ENCODE results near the gene MOCS3.

MOCS3 gene

GRCh38 chr20:50948132-50948785, 10.4 kb upstream of the MOCS3 start:
- DNase-seq (ENCODE audit: extremely low spot score) = no peak
- no peak for TF ChIP-seq CTCF (IDR thresholded peaks at IDR 0.05; ENCODE audit: control extremely low read depth, extremely low read depth, low read depth, missing control alignments)
- ChIA-PET CTCF (interaction anchor here (1.3 to 4.3 kb wide), 3 partner anchors 14 to 153 kb away, joined by 4 to 13 read pairs (median 11); partner anchors contain the start of gene BCAS4), POLR2A (interaction anchor here (1.3 kb wide), 1 partner anchor 10 kb away, joined by 4 read pairs; the partner anchor contains the start of genes DPM1 and MOCS3)

DNA sequence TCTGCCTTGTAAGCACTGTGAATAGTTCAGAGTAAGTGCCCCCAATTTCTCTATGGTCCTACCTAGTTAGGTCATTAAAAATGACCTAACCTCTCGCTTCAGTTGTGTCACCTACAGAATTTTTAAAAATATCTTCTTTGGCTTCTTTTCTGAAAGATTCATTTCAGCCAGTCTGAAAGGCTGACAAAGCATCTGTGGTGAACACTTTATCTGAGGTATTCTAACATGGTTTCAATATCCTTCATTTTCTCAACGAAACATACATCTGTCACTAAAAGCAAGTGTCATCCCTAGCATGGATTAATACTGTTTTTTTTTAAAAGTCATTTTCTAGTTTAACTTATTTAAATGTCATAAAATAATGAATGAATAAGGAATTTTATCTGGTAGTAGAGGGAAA, 5.4 kb upstream of the MOCS3 start:
- ChIA-PET POLR2A (no interaction called here), CTCF (no interaction called here)
- TF ChIP-seq CTCF (IDR thresholded peaks at IDR 0.05; ENCODE audit: control extremely low read depth, extremely low read depth, low read depth, missing control alignments) = no peak
- DNase-seq (ENCODE audit: extremely low spot score) = no peak

- ChIA-PET POLR2A (no interaction called here), CTCF (no interaction called here)
- no peak for DNase-seq (ENCODE audit: extremely low spot score)
- TF ChIP-seq CTCF (IDR thresholded peaks at IDR 0.05; ENCODE audit: control extremely low read depth, extremely low read depth, low read depth, missing control alignments) = no peak
Observed at GRCh38 chr20:50953821-50954220, 4.8 kb upstream of the MOCS3 start.

GRCh38 chr20:50957276-50957675, 1.3 kb upstream of the MOCS3 start:
- DNase-seq (ENCODE audit: extremely low spot score) = no peak
- CTCF ChIA-PET = interaction anchor here (1.0 to 4.2 kb wide), 6 partner anchors 11 to 167 kb away, joined by 3 to 36 read pairs (median 7); partner anchors contain the start of genes ADNP and BCAS4
- POLR2A ChIA-PET = interaction anchor here (1.2 to 2.1 kb wide), 2 partner anchors 26 to 167 kb away, joined by 5 to 27 read pairs; partner anchors contain the start of gene ADNP
- TF ChIP-seq CTCF (IDR thresholded peaks at IDR 0.05; ENCODE audit: control extremely low read depth, extremely low read depth, low read depth, missing control alignments) = no peak

GRCh38 chr20:50957798-50958614, 612 bp upstream of the MOCS3 start, which contains the start of gene DPM1:
Gene DPM1, minus strand, starts transcription at chr20:50958532. Its CDS starts 9 bp downstream, at chr20:50958523.
- ChIA-PET CTCF (interaction anchor here (0.8 to 4.2 kb wide), 8 partner anchors 12 to 168 kb away, joined by 3 to 36 read pairs (median 6); partner anchors contain the start of genes ADNP and BCAS4), POLR2A (interaction anchor here (0.8 to 2.1 kb wide), 6 partner anchors 10 to 226 kb away, joined by 3 to 27 read pairs (median 4); partner anchors contain the start of genes ADNP, BCAS4 and PARD6B)
- no peak for TF ChIP-seq CTCF (IDR thresholded peaks at IDR 0.05; ENCODE audit: control extremely low read depth, extremely low read depth, low read depth, missing control alignments)
- peak; percentile 89 for DNase-seq (ENCODE audit: extremely low spot score)

DNA sequence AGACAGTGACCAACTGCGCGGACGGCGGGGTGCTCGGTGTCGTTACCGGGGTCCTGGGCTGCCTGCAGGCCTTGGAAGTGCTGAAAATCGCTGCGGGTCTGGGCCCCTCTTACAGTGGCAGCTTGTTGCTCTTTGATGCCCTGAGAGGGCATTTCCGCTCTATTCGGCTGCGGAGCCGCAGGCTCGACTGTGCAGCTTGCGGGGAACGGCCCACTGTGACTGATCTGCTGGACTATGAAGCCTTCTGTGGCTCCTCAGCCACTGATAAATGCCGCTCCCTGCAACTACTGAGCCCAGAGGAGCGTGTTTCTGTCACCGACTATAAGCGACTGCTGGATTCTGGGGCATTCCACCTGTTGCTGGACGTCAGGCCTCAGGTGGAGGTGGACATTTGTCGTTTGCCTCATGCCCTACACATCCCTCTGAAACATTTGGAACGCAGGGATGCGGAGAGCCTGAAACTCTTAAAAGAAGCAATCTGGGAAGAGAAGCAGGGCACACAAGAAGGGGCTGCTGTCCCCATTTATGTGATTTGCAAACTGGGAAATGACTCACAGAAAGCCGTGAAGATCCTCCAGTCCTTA, 1.0 kb downstream of the MOCS3 start:
- CTCF ChIA-PET = interaction anchor here (2.6 to 4.2 kb wide), 2 partner anchors 166 to 169 kb away, joined by 8 to 36 read pairs; partner anchors contain the start of gene BCAS4
- POLR2A ChIA-PET = interaction anchor here (2.1 kb wide), 1 partner anchor 29 kb away, joined by 27 read pairs; the partner anchor contains the start of gene ADNP

More for the DNA sequence above, 1.0 kb downstream of the MOCS3 start:
- DNase-seq (ENCODE audit: extremely low spot score) = no peak
- TF ChIP-seq CTCF (IDR thresholded peaks at IDR 0.05; ENCODE audit: control extremely low read depth, extremely low read depth, low read depth, missing control alignments) = no peak
